Upper lobe of right lung (tissue), 1 donor: ENCODE results near the gene SNX25. TPM values are rescaled to one million over a fixed set of nuclear protein-coding genes. Genes with fewer than 3 reads are reported as not detected.

Source experiments
- ATAC-seq: fragments of 200-7000 bp; cut with Tn5 transposase; one replicate; pipeline ENCODE4 v1.9.1; 2020; ENCODE audit warnings: mild to moderate bottlenecking, moderate library complexity
- DNase-seq: peaks from one replicate; pipeline ENCODE4 v3.0.0-alpha.2; 2020
- H3K27ac ChIP-seq: fragments of 200-600 bp; one replicate; pipeline ENCODE4 v1.8.0; 2022
- H3K27me3 ChIP-seq: fragments of 200-600 bp; one replicate; pipeline ENCODE4 v1.8.0; 2022; ENCODE audit warnings: mild to moderate bottlenecking
- H3K36me3 ChIP-seq: fragments of 200-600 bp; one replicate; pipeline ENCODE4 v1.8.0; 2022
- H3K4me1 ChIP-seq: fragments of 200-600 bp; one replicate; pipeline ENCODE4 v1.8.0; 2022
- H3K4me3 ChIP-seq: fragments of 200-600 bp; one replicate; pipeline ENCODE4 v1.8.0; 2022; ENCODE audit warnings: mild to moderate bottlenecking
- H3K9me3 ChIP-seq: fragments of 200-600 bp; one replicate; pipeline ENCODE4 v1.8.0; 2022
- CTCF ChIP-seq: fragments of 200-600 bp; IDR thresholded peaks from one replicate; pipeline ENCODE4 v1.8.0; 2022; ENCODE audit warnings: antibody characterized with exemption
- intact Hi-C: fragments of 100-400 bp; cut with DNase I; formaldehyde crosslinking; loops from one replicate; pipeline ENCODE4 v1.11.0; 2022
- total RNA-seq: library from RNA; stranded (reverse); fragmentation: NEBNext Ultra II Directional; extraction: Animal tissue kit (Norgen Biotek cat#: 25700); gene quantifications from one replicate; pipeline ENCODE4 v1.2.1, GENCODE V29; 2021
- donor health status: DM: no; HTN: yes; CAD: no; lungs with severe emphysema.

The SNX25 gene
- total RNA-seq, 1 donor from 2014 or later: 98.5 TPM

- H3K4me1 ChIP-seq: no peaks in the 10 kb centered on the region
- no peaks in the 10 kb centered on the region for H3K36me3 ChIP-seq
- peak overlapping the region; percentile 61 for H3K27ac ChIP-seq
- DNase-seq (no peak), ATAC-seq (peak; percentile 9)
- H3K4me3 ChIP-seq: peak overlapping the region; percentile 14
- no peaks in the 10 kb centered on the region for H3K9me3 ChIP-seq
- TF ChIP-seq CTCF: no peak
- intact Hi-C loops: no loop called here
- H3K27me3 ChIP-seq: no peaks in the 10 kb centered on the region
Measured at GRCh38 chr4:185384930-185385331, 175.5 kb downstream of the SNX25 start.

- DNase-seq (no peak), ATAC-seq (peak; percentile 3)
- Histone ChIP-seq H3K9me3 (no peaks in the 10 kb centered on the region), H3K36me3 (no peaks in the 10 kb centered on the region), H3K4me1 (no peaks in the 10 kb centered on the region), H3K27ac (no peak overlapping the region), H3K27me3 (no peaks in the 10 kb centered on the region), H3K4me3 (no peak overlapping the region)
- TF ChIP-seq CTCF: no peak
- intact Hi-C loops: no loop called here
Measured at GRCh38 chr4:185387957-185388356, 178.6 kb downstream of the SNX25 start.

- no peaks in the 10 kb centered on the region for H3K36me3 ChIP-seq
- DNase-seq (no peak), ATAC-seq (no peak)
- intact Hi-C loops: no loop called here
- no peaks in the 10 kb centered on the region for H3K4me1 ChIP-seq
- no peak for TF ChIP-seq CTCF
- H3K4me3 ChIP-seq: no peak overlapping the region
- H3K27ac ChIP-seq: no peak overlapping the region
- H3K9me3 ChIP-seq: no peaks in the 10 kb centered on the region
- no peaks in the 10 kb centered on the region for H3K27me3 ChIP-seq
Measured at GRCh38 chr4:185390941-185391340, 181.5 kb downstream of the SNX25 start.

GRCh38 chr4:185392156-185392555, 182.8 kb downstream of the SNX25 start:
- intact Hi-C loops: no loop called here
- Histone ChIP-seq H3K27ac (no peak overlapping the region), H3K9me3 (no peaks in the 10 kb centered on the region), H3K4me3 (no peak overlapping the region), H3K4me1 (peaks cover 4% of the 10 kb centered on the region), H3K36me3 (no peaks in the 10 kb centered on the region), H3K27me3 (no peaks in the 10 kb centered on the region)
- no peak for TF ChIP-seq CTCF
- ATAC-seq: no peak
- no peak for DNase-seq

GRCh38 chr4:185394568-185395237, 185.3 kb downstream of the SNX25 start:
- Histone ChIP-seq H3K4me3 (peak overlapping the region; percentile 73), H3K27ac (peak overlapping the region; percentile 98)
- ATAC-seq: no peak

More at GRCh38 chr4:185394568-185395237, 185.3 kb downstream of the SNX25 start:
- Histone ChIP-seq H3K27me3 (no peaks in the 10 kb centered on the region), H3K36me3 (peaks cover 6% of the 10 kb centered on the region), H3K4me1 (peaks cover 12% of the 10 kb centered on the region), H3K9me3 (no peaks in the 10 kb centered on the region)
- intact Hi-C loops: no loop called here
- no peak for TF ChIP-seq CTCF
- no peak for DNase-seq
